ENCODE data around the gene DLG5. TPM values are rescaled to one million over a fixed set of nuclear protein-coding genes. Genes with fewer than 3 reads are reported as not detected.

Gene DLG5
- total and polyA plus RNA-seq, 10 of the 15 experiments (the other 5 are each of a cell fraction or from before 2014, with no cell fraction given) = 0.18 to 6.6 (median 2.7) TPM

DNA sequence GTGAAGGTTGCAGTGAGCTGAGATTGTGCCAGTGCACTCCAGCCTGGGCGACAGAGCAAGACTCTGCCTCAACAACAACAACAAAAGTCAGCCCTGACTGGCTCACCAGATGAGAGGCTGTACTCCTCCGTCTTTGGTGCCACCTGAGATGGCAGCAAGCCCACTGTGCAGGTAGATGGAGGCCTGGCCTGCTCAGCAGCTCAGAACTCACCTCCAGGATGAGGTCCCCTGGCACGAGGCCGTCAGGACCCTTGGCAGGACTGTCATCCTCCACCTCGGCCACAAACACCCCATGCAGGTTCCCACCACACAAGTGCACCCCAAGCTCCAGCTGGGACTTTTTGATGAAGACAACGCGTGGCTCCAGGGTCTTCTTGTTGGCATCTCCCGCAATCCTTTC lies 117.2 kb downstream of the DLG5 start:
- Histone ChIP-seq H3K36me3 (ENCODE audit: control insufficient read depth in 2 of 2, insufficient read depth in 2 of 2, low read length in 1 of 2) (peaks cover 2 to 6% of the 10 kb centered on the region in 2 experiments; a peak in 2 of 4 replicates), H3K4me3 (no peak overlapping the region), H4K20me1 (ENCODE audit: control insufficient read depth, insufficient read depth) (no peaks in the 10 kb centered on the region), H2AFZ (ENCODE audit: control insufficient read depth, low read depth, low read length) (no peak overlapping the region), H3K27me3 (replicated peaks in 1 of 2; ENCODE audit: control insufficient read depth in 2 of 2, insufficient read depth in 2 of 2, low read length in 1 of 2) (no peaks in the 10 kb centered on the region), H3K79me2 (ENCODE audit: control insufficient read depth, insufficient read depth, low read length) (no peaks in the 10 kb centered on the region), H3K9ac (ENCODE audit: control insufficient read depth, insufficient read depth, low read length) (no peak overlapping the region), H3K4me1 (ENCODE audit: control insufficient read depth, insufficient read depth, low read length) (no peaks in the 10 kb centered on the region), H3K27ac (ENCODE audit: control insufficient read depth, insufficient read depth) (no peak overlapping the region), H3K4me2 (ENCODE audit: control insufficient read depth, insufficient read depth) (no peak overlapping the region), H3K9me3 (replicated peaks; ENCODE audit: control insufficient read depth, insufficient read depth, low read length) (no peaks in the 10 kb centered on the region)
- ChIA-PET SMC1A (ENCODE audit: uncharacterized antibody, unreplicated experiment) (interaction anchor here (1.0 kb wide), 1 partner anchor 11 kb away, joined by 3 read pairs; no protein-coding TSS in a partner anchor), POLR2A (no interaction called here), CTCF (no interaction called here), RAD21 (ENCODE audit: unreplicated experiment) (interaction anchor here (0.7 kb wide), 1 partner anchor 11 kb away, joined by 3 read pairs; no protein-coding TSS in a partner anchor)
- no TSS peak for BruUV-seq (replicated peaks)
- WGBS (ENCODE audit: insufficient coverage, insufficient replicate concordance, low lambda C conversion rate, missing lambda C conversion rate) = 68% methylated on average over 8 of the region's 8 CpGs
- intact Hi-C loops (cut with micrococcal nuclease; ENCODE audit: unreplicated experiment) (no loop called here), in situ Hi-C loops (cut with MboI) (no loop called here)
- DNase-seq (ENCODE audit: low read depth, low spot score) = no peak
- no peak for FAIRE-seq
- TF ChIP-seq CEBPB (IDR thresholded peaks at IDR 0.05; ENCODE audit: borderline replicate concordance in 1 of 2, low read depth in 2 of 2, low read length in 2 of 2) (no peak), RB1 (IDR thresholded peaks at IDR 0.05; ENCODE audit: borderline replicate concordance) (no peak), CHD2 (IDR thresholded peaks at IDR 0.05; ENCODE audit: borderline replicate concordance, low read depth, low read length) (no peak), SMARCA5 (IDR thresholded peaks at IDR 0.05) (no peak)
- no peak for ATAC-seq

DNA sequence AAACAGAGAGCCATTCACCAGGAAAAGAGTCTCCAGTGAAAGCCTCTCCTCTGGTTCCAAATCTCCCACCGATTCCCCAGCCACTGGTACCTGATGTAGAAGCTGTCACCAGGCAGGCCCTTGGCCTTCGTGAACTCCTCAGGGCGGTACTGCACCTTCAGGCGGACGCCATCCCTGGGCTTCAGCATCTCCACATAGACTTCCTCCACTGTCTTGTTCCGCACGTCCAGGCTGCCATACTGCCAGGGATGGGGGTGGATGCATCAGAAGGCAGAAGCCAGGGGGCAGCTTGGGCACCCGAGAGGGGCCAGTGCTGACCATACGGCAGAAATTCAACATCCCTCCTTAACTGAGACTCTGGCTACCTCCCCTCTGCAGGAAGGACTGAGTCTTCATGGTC lies 118.8 kb downstream of the DLG5 start:
- 81% methylated on average over 9 of the region's 9 CpGs for WGBS (ENCODE audit: insufficient coverage, insufficient replicate concordance, low lambda C conversion rate, missing lambda C conversion rate)
- BruUV-seq (replicated peaks) = no TSS peak
- H3K36me3 ChIP-seq (ENCODE audit: control insufficient read depth in 2 of 2, insufficient read depth in 2 of 2, low read length in 1 of 2) = peaks cover 2 to 6% of the 10 kb centered on the region in 2 experiments; a peak in 2 of 4 replicates
- no peaks in the 10 kb centered on the region for H3K27me3 ChIP-seq (replicated peaks in 1 of 2; ENCODE audit: control insufficient read depth in 2 of 2, insufficient read depth in 2 of 2, low read length in 1 of 2)
- H2AFZ ChIP-seq (ENCODE audit: control insufficient read depth, low read depth, low read length) = no peak overlapping the region
- H3K27ac ChIP-seq (ENCODE audit: control insufficient read depth, insufficient read depth) = no peak overlapping the region
- no peak overlapping the region for H3K9ac ChIP-seq (ENCODE audit: control insufficient read depth, insufficient read depth, low read length)
- no peaks in the 10 kb centered on the region for H4K20me1 ChIP-seq (ENCODE audit: control insufficient read depth, insufficient read depth)
- FAIRE-seq (no peak), ATAC-seq (no peak), DNase-seq (ENCODE audit: low read depth, low spot score) (no peak)
- intact Hi-C loops (cut with micrococcal nuclease; ENCODE audit: unreplicated experiment) = no loop called here
- H3K4me2 ChIP-seq (ENCODE audit: control insufficient read depth, insufficient read depth) = no peak overlapping the region
- H3K9me3 ChIP-seq (replicated peaks; ENCODE audit: control insufficient read depth, insufficient read depth, low read length) = no peaks in the 10 kb centered on the region
- POLR2A ChIA-PET = no interaction called here
- no peaks in the 10 kb centered on the region for H3K79me2 ChIP-seq (ENCODE audit: control insufficient read depth, insufficient read depth, low read length)
- SMC1A ChIA-PET (ENCODE audit: uncharacterized antibody, unreplicated experiment) = no interaction called here
- H3K4me1 ChIP-seq (ENCODE audit: control insufficient read depth, insufficient read depth, low read length) = no peaks in the 10 kb centered on the region
- in situ Hi-C loops (cut with MboI) = no loop called here
- no peak overlapping the region for H3K4me3 ChIP-seq
- RAD21 ChIA-PET (ENCODE audit: unreplicated experiment) = no interaction called here
- CTCF ChIA-PET = no interaction called here
- TF ChIP-seq POU2F2 (IDR thresholded peaks at IDR 0.05; ENCODE audit: borderline replicate concordance, low read depth, low read length) (no peak), PBX3 (IDR thresholded peaks at IDR 0.05; ENCODE audit: insufficient replicate concordance, low read depth, low read length) (no peak), SMAD5 (IDR thresholded peaks at IDR 0.05; ENCODE audit: low read depth) (no peak), SUPT20H (IDR thresholded peaks at IDR 0.05; ENCODE audit: borderline replicate concordance, control insufficient read depth, low read depth, low read length) (no peak), SP1 (IDR thresholded peaks at IDR 0.05; ENCODE audit: low read depth, low read length) (no peak), NBN (IDR thresholded peaks at IDR 0.05) (no peak), FOXM1 (IDR thresholded peaks at IDR 0.05; ENCODE audit: low read depth, low read length) (no peak), FOXK2 (IDR thresholded peaks at IDR 0.05) (no peak), RFX5 (IDR thresholded peaks at IDR 0.05; ENCODE audit: low read depth, low read length) (no peak)
- TF ChIP-seq, protein P1, sequence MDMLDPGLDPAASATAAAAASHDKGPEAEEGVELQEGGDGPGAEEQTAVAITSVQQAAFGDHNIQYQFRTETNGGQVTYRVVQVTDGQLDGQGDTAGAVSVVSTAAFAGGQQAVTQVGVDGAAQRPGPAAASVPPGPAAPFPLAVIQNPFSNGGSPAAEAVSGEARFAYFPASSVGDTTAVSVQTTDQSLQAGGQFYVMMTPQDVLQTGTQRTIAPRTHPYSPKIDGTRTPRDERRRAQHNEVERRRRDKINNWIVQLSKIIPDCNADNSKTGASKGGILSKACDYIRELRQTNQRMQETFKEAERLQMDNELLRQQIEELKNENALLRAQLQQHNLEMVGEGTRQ (IDR thresholded peaks at IDR 0.05; ENCODE audit: borderline replicate concordance, low read depth, low read length) = no peak
- TF ChIP-seq, protein P2, sequence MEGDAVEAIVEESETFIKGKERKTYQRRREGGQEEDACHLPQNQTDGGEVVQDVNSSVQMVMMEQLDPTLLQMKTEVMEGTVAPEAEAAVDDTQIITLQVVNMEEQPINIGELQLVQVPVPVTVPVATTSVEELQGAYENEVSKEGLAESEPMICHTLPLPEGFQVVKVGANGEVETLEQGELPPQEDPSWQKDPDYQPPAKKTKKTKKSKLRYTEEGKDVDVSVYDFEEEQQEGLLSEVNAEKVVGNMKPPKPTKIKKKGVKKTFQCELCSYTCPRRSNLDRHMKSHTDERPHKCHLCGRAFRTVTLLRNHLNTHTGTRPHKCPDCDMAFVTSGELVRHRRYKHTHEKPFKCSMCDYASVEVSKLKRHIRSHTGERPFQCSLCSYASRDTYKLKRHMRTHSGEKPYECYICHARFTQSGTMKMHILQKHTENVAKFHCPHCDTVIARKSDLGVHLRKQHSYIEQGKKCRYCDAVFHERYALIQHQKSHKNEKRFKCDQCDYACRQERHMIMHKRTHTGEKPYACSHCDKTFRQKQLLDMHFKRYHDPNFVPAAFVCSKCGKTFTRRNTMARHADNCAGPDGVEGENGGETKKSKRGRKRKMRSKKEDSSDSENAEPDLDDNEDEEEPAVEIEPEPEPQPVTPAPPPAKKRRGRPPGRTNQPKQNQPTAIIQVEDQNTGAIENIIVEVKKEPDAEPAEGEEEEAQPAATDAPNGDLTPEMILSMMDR (IDR thresholded peaks at IDR 0.05 in 2 of 3, conservative IDR thresholded peaks at IDR 0.05 in 1 of 3; ENCODE audit: control insufficient read depth in 2 of 3, extremely low read depth in 1 of 3, insufficient read depth in 1 of 3, low read depth in 3 of 3, low read length in 3 of 3) = no peak
